Natural killer cell (primary cell): ENCODE results near the gene RINL. TPM values are rescaled to one million over a fixed set of nuclear protein-coding genes. Genes with fewer than 3 reads are reported as not detected.

Experiments
- ATAC-seq, 3 donors: fragments of 150-1000 bp in 2 of 3; fragments of 200-7000 bp in 1 of 3; cut with Tn5 transposase; 1 replicate in 1 of 3; 2 replicates in 2 of 3; pipeline ENCODE4 v1.10.0; 2021; ENCODE audit warnings: mild to moderate bottlenecking in 2 of 3, moderate library complexity in 2 of 3
- DNase-seq, 2 donors: peaks; one replicate each; pipeline versions ENCODE4 v3.0.0 to v3.0.0-alpha.2; 2013 to 2021; ENCODE audit warnings: mixed read lengths in 1 of 2
- H3K27ac ChIP-seq: one replicate; pipeline ENCODE4 v1.5.1; 2013; ENCODE audit warnings: mild to moderate bottlenecking, low read length
- H3K27me3 ChIP-seq: one replicate; pipeline ENCODE4 v1.6.1; 2013; ENCODE audit warnings: low read length; ENCODE audit not compliant: control insufficient read depth, insufficient read depth
- H3K36me3 ChIP-seq: one replicate; pipeline ENCODE4 v1.6.1; 2013; ENCODE audit warnings: low read length; ENCODE audit not compliant: control insufficient read depth, insufficient read depth
- H3K4me1 ChIP-seq: one replicate; pipeline ENCODE4 v1.6.1; 2013; ENCODE audit warnings: low read length; ENCODE audit not compliant: control insufficient read depth, insufficient read depth
- H3K4me3 ChIP-seq: one replicate; pipeline ENCODE4 v1.5.1; 2013; ENCODE audit warnings: low read length
- H3K9me3 ChIP-seq: one replicate; pipeline ENCODE4 v1.6.1; 2013; ENCODE audit warnings: low read length; ENCODE audit not compliant: control insufficient read depth, insufficient read depth
- H3K27ac Mint-ChIP-seq, 2 donors: one replicate each; pipeline ENCODE4 v1.8.0; 2022; ENCODE audit warnings: mild to moderate bottlenecking in 2 of 2, mixed read lengths in 2 of 2, moderate library complexity in 1 of 2
- H3K27me3 Mint-ChIP-seq, 2 donors: one replicate each; pipeline ENCODE4 v1.8.0; 2022; ENCODE audit warnings: low read depth in 2 of 2, mixed read lengths in 2 of 2
- H3K36me3 Mint-ChIP-seq: one replicate; pipeline ENCODE4 v1.8.0; 2022; ENCODE audit warnings: mixed read lengths
- H3K4me1 Mint-ChIP-seq, 2 donors: one replicate each; pipeline ENCODE4 v1.8.0; 2022; ENCODE audit warnings: mixed read lengths in 2 of 2
- H3K4me3 Mint-ChIP-seq: one replicate; pipeline ENCODE4 v1.8.0; 2022; ENCODE audit warnings: mild to moderate bottlenecking, moderate library complexity, mixed read lengths
- H3K9me3 Mint-ChIP-seq, 2 donors: one replicate each; pipeline ENCODE4 v1.8.0; 2022; ENCODE audit warnings: mixed read lengths in 2 of 2
- WGBS: methylation state at CpG from one replicate; pipeline ENCODE4 v1.1.7; 2013; ENCODE audit warnings: missing lambda C conversion rate; ENCODE audit not compliant: insufficient coverage; 5-methylcytosine and 5-hydroxymethylcytosine counted together
- intact Hi-C: fragments of 100-400 bp; cut with micrococcal nuclease; formaldehyde crosslinking; loops from one replicate; pipeline ENCODE4 v1.14.2; 2022
- total RNA-seq, 4 donors: library from RNA; stranded (reverse); fragments of 120-200 nt in 1 of 4; gene quantifications; one replicate each; pipeline versions ENCODE4 v1.2.3 to v1.2.4, GENCODE V29; 2013 to 2022
- TF ChIP-seq, protein P1 (sequence below): fragments of 200-600 bp; IDR thresholded peaks from one replicate; pipeline ENCODE4 v1.8.0; 2022; ENCODE audit warnings: antibody characterized with exemption

RINL gene
- total RNA-seq, 3 donors from 2014 or later (not counting 1 experiment from before 2014, with no cell fraction given): 59.7 to 65.6 (median 59.7) TPM

DNA sequence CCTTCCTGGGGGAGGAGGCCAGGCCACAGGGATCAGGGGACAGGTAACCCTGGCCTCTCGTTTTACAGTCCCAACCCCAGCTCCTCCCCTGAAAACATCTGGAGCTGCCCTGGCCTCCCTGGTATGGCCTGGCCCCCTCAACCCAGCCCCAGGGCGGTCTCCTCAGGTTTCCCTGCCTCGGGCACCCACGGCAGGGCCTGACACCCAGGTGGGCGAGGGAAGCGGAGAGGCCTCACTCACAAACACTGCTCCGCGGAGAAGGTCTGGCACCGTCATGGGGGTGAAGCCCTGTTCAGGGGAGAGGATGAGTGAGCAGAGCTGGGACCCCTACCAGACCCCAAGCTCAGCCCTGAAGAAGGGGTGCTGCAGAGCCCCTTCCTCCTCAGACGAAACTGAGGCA, 40.5 kb upstream of the RINL start:
- Histone ChIP-seq H3K9me3 (no peaks in the 10 kb centered on the region), H3K36me3 (peaks cover 3% of the 10 kb centered on the region), H3K27ac (no peak overlapping the region), H3K4me1 (peaks cover 3% of the 10 kb centered on the region), H3K4me3 (no peak overlapping the region), H3K27me3 (no peaks in the 10 kb centered on the region)
- Mint-ChIP-seq H3K9me3 (no peaks in the 10 kb centered on the region), H3K4me3 (no peak overlapping the region), H3K36me3 (no peaks in the 10 kb centered on the region), H3K27me3 (no peaks in the 10 kb centered on the region), H3K27ac (no peak overlapping the region), H3K4me1 (no peaks in the 10 kb centered on the region)
- ATAC-seq (no peak), DNase-seq (no peak)
- TF ChIP-seq, protein P1, sequence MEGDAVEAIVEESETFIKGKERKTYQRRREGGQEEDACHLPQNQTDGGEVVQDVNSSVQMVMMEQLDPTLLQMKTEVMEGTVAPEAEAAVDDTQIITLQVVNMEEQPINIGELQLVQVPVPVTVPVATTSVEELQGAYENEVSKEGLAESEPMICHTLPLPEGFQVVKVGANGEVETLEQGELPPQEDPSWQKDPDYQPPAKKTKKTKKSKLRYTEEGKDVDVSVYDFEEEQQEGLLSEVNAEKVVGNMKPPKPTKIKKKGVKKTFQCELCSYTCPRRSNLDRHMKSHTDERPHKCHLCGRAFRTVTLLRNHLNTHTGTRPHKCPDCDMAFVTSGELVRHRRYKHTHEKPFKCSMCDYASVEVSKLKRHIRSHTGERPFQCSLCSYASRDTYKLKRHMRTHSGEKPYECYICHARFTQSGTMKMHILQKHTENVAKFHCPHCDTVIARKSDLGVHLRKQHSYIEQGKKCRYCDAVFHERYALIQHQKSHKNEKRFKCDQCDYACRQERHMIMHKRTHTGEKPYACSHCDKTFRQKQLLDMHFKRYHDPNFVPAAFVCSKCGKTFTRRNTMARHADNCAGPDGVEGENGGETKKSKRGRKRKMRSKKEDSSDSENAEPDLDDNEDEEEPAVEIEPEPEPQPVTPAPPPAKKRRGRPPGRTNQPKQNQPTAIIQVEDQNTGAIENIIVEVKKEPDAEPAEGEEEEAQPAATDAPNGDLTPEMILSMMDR: no peak
- 97% methylated on average over 10 of the region's 10 CpGs for WGBS
- intact Hi-C loops: no loop called here

DNA sequence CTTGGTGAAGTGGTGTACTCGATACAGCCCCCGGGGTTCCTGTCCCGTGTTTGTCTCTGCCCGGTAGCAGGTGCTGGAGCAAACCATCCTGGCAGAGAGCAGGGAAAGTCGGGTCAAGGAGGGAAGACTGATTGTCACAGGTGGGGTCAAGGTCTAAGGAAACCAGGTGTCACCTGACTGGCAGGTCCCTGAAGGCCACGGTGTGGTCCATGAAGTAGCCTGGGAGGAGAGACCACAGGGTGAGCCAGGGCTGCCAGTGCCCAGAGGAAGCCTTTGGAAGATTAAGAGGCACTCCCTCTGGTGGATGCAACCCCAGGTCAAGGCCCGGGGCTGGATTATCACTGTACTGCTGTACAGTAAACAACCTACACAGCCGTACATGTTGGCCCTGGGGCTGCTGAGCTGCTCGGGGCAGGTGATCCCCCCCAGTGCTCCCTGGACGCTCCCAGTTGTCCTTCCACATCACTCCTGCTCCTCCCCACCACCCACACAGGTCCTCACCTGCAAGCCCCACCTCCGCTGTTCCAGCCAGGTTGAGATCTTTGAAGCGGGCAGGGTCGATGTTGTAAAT, 39.9 kb upstream of the RINL start:
- Histone ChIP-seq H3K36me3 (peaks cover 3% of the 10 kb centered on the region), H3K27me3 (no peaks in the 10 kb centered on the region), H3K4me1 (no peaks in the 10 kb centered on the region), H3K4me3 (no peak overlapping the region), H3K9me3 (no peaks in the 10 kb centered on the region), H3K27ac (no peak overlapping the region)
- ATAC-seq (no peak), DNase-seq (no peak)
- WGBS: 95% methylated on average over 13 of the region's 13 CpGs
- H3K4me1 Mint-ChIP-seq: peaks cover 3 to 4% of the 10 kb centered on the region in 2 donors
- no peaks in the 10 kb centered on the region for H3K27me3 Mint-ChIP-seq
- TF ChIP-seq, protein P1: no peak
- intact Hi-C loops: no loop called here
- H3K36me3 Mint-ChIP-seq: no peaks in the 10 kb centered on the region
- no peak overlapping the region for H3K4me3 Mint-ChIP-seq
- no peaks in the 10 kb centered on the region for H3K9me3 Mint-ChIP-seq
- no peak overlapping the region for H3K27ac Mint-ChIP-seq

GRCh38 chr19:38917516-38917915, 39.4 kb upstream of the RINL start:
- no peak overlapping the region for H3K27ac Mint-ChIP-seq
- DNase-seq (no peak), ATAC-seq (no peak)
- no peaks in the 10 kb centered on the region for H3K27me3 Mint-ChIP-seq
- no peaks in the 10 kb centered on the region for H3K27me3 ChIP-seq
- TF ChIP-seq, protein P1: no peak
- H3K4me1 ChIP-seq: peaks cover 4% of the 10 kb centered on the region
- H3K4me3 ChIP-seq: no peak overlapping the region
- no peaks in the 10 kb centered on the region for H3K36me3 Mint-ChIP-seq
- H3K9me3 Mint-ChIP-seq: no peaks in the 10 kb centered on the region
- H3K4me1 Mint-ChIP-seq: peaks cover 7 to 8% of the 10 kb centered on the region in 2 donors
- H3K36me3 ChIP-seq: peaks cover 3% of the 10 kb centered on the region
- intact Hi-C loops: no loop called here
- H3K4me3 Mint-ChIP-seq: no peak overlapping the region
- 92% methylated on average over 9 of the region's 9 CpGs for WGBS
- no peak overlapping the region for H3K27ac ChIP-seq
- no peaks in the 10 kb centered on the region for H3K9me3 ChIP-seq
